ENCODE measurements around the gene FAM25G.
"Not testable (repeated sequence)": the region's sequence is repeated elsewhere in the genome, so short reads cannot be mapped to it uniquely, and the experiment has no call there.

FAM25G gene

DNA sequence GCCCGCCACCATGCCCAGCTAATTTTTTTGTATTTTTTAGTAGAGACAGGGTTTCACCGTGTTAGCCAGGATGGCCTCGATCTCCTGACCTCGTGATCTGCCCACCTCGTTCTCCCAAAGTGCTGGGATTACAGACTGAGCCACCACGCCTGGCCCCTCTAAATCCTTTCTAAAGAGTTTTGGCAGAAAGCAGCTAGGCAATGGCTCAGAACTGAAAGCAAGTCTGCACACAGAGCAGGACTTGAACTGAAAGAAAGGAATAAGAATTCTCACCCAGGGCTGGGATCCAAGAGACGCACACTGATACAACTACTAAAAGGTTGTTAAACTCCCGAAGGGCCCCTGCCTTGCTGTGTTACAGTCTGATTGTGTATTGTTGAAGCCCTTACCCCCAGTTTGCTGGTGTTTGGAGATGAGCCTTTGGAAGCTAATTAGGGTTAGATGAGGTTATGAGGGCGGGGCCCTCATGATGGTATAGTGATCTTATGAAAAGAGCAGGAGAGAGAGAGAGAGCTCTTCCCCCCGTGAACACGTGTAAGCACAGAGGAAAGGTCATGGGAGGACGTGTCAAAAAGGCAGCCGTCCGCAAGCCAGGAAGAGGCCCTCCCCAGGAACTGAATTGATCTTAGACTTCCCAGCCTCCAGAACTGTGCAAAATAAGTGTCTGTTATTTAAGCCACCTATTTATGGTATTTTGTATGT, 26.1 kb downstream of the FAM25G start:
- H3K4me3 ChIP-seq (ENCODE audit: low read depth, low read length); H3K4me2 ChIP-seq (ENCODE audit: low read length); H2AFZ ChIP-seq; H3K9ac ChIP-seq; H3K36me3 ChIP-seq (ENCODE audit: control insufficient read depth, insufficient read depth, low read length); H3K4me1 ChIP-seq; H3K27me3 ChIP-seq (ENCODE audit: control insufficient read depth, insufficient read depth, low read length); H3K27ac ChIP-seq; H3K9me3 ChIP-seq (ENCODE audit: control insufficient read depth, low read length); H3K79me2 ChIP-seq: not testable (repeated sequence)

DNA sequence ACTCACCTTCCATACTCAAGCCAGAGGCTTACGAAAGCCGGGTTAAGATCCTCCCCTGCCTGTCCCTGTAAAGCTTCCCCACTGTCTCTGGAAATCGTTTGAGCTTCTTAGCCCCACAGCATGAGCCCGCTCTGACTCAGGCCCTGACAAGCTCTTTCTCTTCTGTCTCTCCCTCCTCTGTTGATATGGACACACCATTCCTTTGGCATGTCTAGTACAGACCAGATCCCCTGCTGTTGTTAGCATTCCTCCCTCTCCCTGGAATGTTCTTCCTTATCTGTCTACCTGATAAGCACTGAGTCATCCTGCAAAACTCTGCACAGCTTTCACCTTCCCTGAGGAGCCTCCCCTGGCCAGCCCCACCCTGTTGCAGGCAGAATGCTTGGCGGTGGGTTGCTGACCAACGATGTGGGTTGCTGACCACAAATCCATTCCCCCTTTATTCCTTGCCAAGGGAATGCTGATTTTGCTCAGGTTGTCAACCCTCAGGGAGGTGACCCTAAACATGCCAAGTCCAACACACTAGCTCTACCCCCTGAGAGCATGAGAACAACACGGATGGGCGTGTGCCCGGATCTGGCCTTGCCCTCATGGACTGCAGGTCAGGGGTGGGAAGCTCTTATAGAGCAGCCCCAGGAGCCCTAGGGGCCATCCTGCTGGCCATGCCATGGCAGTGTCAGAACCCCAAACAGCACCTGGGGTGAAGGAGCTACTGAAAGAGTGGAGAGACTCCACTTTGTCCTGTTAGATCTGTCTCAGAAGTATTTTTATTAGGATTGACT, 28.7 kb downstream of the FAM25G start:
- H3K27me3 ChIP-seq (ENCODE audit: control insufficient read depth, insufficient read depth, low read length); H3K9me3 ChIP-seq (ENCODE audit: control insufficient read depth, low read length); H2AFZ ChIP-seq; H3K4me3 ChIP-seq (ENCODE audit: low read depth, low read length); H3K79me2 ChIP-seq; H3K9ac ChIP-seq; H3K4me1 ChIP-seq; H3K27ac ChIP-seq; H3K4me2 ChIP-seq (ENCODE audit: low read length); H3K36me3 ChIP-seq (ENCODE audit: control insufficient read depth, insufficient read depth, low read length): not testable (repeated sequence)

DNA sequence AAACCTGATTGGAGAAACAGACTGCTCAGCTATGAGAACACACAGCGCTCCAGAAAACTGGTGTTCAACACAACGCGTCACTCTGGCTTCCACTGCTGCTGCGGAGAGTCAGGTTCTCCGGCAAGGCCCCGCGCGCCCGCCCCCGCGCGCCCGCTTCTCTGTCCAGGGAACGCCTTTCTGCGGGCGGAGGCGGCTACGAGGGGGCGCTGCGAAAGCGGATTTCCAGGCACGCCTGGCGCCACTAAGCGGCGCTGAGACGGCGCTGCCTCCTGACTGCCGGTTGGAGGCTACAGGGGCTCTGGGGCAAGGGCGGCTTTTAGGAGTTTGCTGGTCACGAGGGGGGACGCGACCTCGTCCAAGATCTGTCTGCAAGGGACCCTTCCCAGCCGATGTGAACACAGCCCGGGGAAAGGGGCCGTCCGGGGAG, 30.2 kb downstream of the FAM25G start:
- TF ChIP-seq, protein P1, sequence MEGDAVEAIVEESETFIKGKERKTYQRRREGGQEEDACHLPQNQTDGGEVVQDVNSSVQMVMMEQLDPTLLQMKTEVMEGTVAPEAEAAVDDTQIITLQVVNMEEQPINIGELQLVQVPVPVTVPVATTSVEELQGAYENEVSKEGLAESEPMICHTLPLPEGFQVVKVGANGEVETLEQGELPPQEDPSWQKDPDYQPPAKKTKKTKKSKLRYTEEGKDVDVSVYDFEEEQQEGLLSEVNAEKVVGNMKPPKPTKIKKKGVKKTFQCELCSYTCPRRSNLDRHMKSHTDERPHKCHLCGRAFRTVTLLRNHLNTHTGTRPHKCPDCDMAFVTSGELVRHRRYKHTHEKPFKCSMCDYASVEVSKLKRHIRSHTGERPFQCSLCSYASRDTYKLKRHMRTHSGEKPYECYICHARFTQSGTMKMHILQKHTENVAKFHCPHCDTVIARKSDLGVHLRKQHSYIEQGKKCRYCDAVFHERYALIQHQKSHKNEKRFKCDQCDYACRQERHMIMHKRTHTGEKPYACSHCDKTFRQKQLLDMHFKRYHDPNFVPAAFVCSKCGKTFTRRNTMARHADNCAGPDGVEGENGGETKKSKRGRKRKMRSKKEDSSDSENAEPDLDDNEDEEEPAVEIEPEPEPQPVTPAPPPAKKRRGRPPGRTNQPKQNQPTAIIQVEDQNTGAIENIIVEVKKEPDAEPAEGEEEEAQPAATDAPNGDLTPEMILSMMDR (IDR thresholded peaks at IDR 0.05), result peak; percentile 28
- not testable (repeated sequence) for H3K27ac ChIP-seq; H3K79me2 ChIP-seq; H3K36me3 ChIP-seq (ENCODE audit: control insufficient read depth, insufficient read depth, low read length); H3K27me3 ChIP-seq (ENCODE audit: control insufficient read depth, insufficient read depth, low read length); H3K4me1 ChIP-seq; H3K4me3 ChIP-seq (ENCODE audit: low read depth, low read length); H3K9me3 ChIP-seq (ENCODE audit: control insufficient read depth, low read length); H3K9ac ChIP-seq
- peak overlapping the region; percentile 28 for H2AFZ ChIP-seq
- H3K4me2 ChIP-seq (ENCODE audit: low read length), result peak overlapping the region; percentile 26

DNA sequence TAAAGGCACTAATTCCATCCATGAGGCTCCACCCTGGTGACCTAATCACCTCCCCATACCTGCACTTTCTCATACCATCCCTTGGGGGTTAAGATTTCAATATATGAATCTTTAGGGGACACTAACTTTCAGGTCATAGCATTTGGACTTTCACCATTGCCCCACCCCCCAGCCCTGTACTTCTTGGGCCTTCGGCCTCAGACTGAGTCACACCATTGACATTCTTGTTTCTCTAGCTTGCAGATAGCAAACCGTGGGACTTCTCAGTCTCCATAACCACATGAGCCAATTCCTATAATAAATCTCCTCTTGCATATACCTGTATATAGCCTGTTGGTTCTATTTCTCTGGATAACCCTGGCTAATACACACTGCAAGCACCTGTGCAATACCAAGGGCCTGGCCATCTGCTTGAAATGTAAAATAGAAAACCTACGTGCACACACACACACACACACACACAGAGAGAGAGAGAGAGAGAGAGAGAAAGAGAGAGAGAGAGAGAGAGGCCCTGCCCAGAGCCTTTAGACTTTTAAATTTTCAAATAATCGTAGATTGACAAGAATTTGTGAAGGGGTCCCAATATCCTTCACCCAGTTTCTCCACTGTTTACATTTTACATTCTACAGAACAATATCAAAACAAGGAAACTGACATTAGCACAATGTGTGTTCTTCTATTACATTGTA, 32.9 kb downstream of the FAM25G start:
- H3K4me2 ChIP-seq (ENCODE audit: low read length), result no peak overlapping the region
- H3K9me3 ChIP-seq (ENCODE audit: control insufficient read depth, low read length), result no peaks in the 10 kb centered on the region
- no peak overlapping the region for H3K4me3 ChIP-seq (ENCODE audit: low read depth, low read length)
- H3K4me1 ChIP-seq, result no peaks in the 10 kb centered on the region
- H3K27me3 ChIP-seq (ENCODE audit: control insufficient read depth, insufficient read depth, low read length), result no peaks in the 10 kb centered on the region
- H2AFZ ChIP-seq, result no peak overlapping the region
- H3K27ac ChIP-seq, result no peak overlapping the region
- no peaks in the 10 kb centered on the region for H3K36me3 ChIP-seq (ENCODE audit: control insufficient read depth, insufficient read depth, low read length)
- TF ChIP-seq, protein P1 (IDR thresholded peaks at IDR 0.05), result no peak
- H3K9ac ChIP-seq, result no peak overlapping the region
- no peaks in the 10 kb centered on the region for H3K79me2 ChIP-seq

DNA sequence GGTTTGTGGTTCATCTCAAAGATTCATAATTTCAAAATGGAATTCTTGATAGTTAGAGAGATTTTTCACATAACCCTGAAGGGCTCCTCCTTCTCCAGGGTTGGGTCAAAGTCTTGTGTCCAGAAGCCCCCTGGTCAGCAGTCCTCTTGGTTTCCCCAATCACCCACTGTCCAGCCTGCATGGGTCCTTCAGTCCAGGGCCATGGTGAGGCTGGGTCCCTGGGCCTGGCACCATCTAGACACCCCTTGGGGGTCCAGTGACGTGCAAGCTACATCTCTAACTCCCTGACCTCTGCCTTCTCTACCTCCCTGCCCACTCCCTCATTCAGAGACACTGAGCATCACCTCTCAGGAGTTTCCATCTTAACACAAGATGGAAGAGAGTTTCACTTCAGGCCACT, 33.7 kb downstream of the FAM25G start:
- no peaks in the 10 kb centered on the region for H3K79me2 ChIP-seq
- no peak overlapping the region for H3K4me2 ChIP-seq (ENCODE audit: low read length)
- H3K27ac ChIP-seq, result no peak overlapping the region
- TF ChIP-seq, protein P1 (IDR thresholded peaks at IDR 0.05), result no peak
- H3K36me3 ChIP-seq (ENCODE audit: control insufficient read depth, insufficient read depth, low read length), result no peaks in the 10 kb centered on the region
- H3K4me3 ChIP-seq (ENCODE audit: low read depth, low read length), result no peak overlapping the region
- H3K27me3 ChIP-seq (ENCODE audit: control insufficient read depth, insufficient read depth, low read length), result no peaks in the 10 kb centered on the region
- H3K4me1 ChIP-seq, result no peaks in the 10 kb centered on the region
- H3K9ac ChIP-seq, result no peak overlapping the region
- no peak overlapping the region for H2AFZ ChIP-seq
- no peaks in the 10 kb centered on the region for H3K9me3 ChIP-seq (ENCODE audit: control insufficient read depth, low read length)
